Neutrophil (primary cell): ENCODE measurements around the gene ZFP36L2.

Experiments used
- H3K27ac ChIP-seq: fragments of 200-600 bp; sonication (generic); 2 replicates; pipeline ENCODE4 v1.5.1; 2016; ENCODE audit warnings: mild to moderate bottlenecking, moderate library complexity
- H3K27me3 ChIP-seq: fragments of 200-600 bp; sonication (generic); 2 replicates; pipeline ENCODE4 v1.6.0; 2016; ENCODE audit warnings: mild to moderate bottlenecking
- H3K36me3 ChIP-seq: fragments of 200-600 bp; sonication (generic); 2 replicates; pipeline ENCODE4 v1.5.1; 2017
- H3K4me1 ChIP-seq, 2 experiments: fragments of 200-600 bp in 1 of 2; sonication (generic) in 1 of 2; 1 replicate in 1 of 2; 2 replicates in 1 of 2; pipeline versions ENCODE4 v1.5.1 to v1.6.1; 2013 to 2016; ENCODE audit warnings: low read depth in 1 of 2, low read length in 1 of 2, mild to moderate bottlenecking in 1 of 2, moderate library complexity in 1 of 2; ENCODE audit not compliant: control insufficient read depth in 1 of 2, insufficient read depth in 1 of 2
- H3K4me3 ChIP-seq, 2 experiments: fragments of 200-600 bp in 1 of 2; sonication (generic) in 1 of 2; 1 replicate in 1 of 2; 2 replicates in 1 of 2; pipeline ENCODE4 v1.5.1; 2013 to 2016; ENCODE audit warnings: low read depth in 1 of 2, low read length in 1 of 2, mild to moderate bottlenecking in 1 of 2, moderate library complexity in 1 of 2
- H3K9me3 ChIP-seq: fragments of 200-600 bp; sonication (generic); 2 replicates; pipeline ENCODE4 v1.5.1; 2016
- CTCF ChIP-seq: fragments of 200-600 bp; sonication (generic); IDR thresholded peaks from 2 replicates; pipeline ENCODE4 v1.5.1; 2016; ENCODE audit warnings: antibody characterized with exemption

ZFP36L2 gene

GRCh38 chr2:43201497-43201896 is 24.9 kb downstream of the ZFP36L2 start:
- Histone ChIP-seq H3K36me3 (no peaks in the 10 kb centered on the region), H3K9me3 (no peaks in the 10 kb centered on the region), H3K27me3 (no peaks in the 10 kb centered on the region), H3K4me1 (peaks cover 49 to 53% of the 10 kb centered on the region in 2 experiments), H3K27ac (peak overlapping the region; percentile 67), H3K4me3 (no peak overlapping the region)
- TF ChIP-seq CTCF, result no peak

- Histone ChIP-seq H3K4me3 (no peak overlapping the region), H3K9me3 (no peaks in the 10 kb centered on the region), H3K27me3 (no peaks in the 10 kb centered on the region), H3K27ac (peak overlapping the region; percentile 67), H3K4me1 (peaks cover 46 to 51% of the 10 kb centered on the region in 2 experiments), H3K36me3 (no peaks in the 10 kb centered on the region)
- no peak for TF ChIP-seq CTCF
These were observed 25.4 kb downstream of the ZFP36L2 start for GRCh38 chr2:43201016-43201415.

GRCh38 chr2:43199492-43200488 is 26.6 kb downstream of the ZFP36L2 start:
- no peak overlapping the region for H3K4me3 ChIP-seq
- H3K36me3 ChIP-seq, result no peaks in the 10 kb centered on the region
- peaks cover 57 to 59% of the 10 kb centered on the region in 2 experiments for H3K4me1 ChIP-seq
- H3K9me3 ChIP-seq, result no peaks in the 10 kb centered on the region
- H3K27ac ChIP-seq, result peak overlapping the region; percentile 21
- no peaks in the 10 kb centered on the region for H3K27me3 ChIP-seq
- TF ChIP-seq CTCF, result no peak

GRCh38 chr2:43198263-43198662 is 28.1 kb downstream of the ZFP36L2 start:
- H3K27ac ChIP-seq, result no peak overlapping the region
- H3K4me3 ChIP-seq, result no peak overlapping the region
- H3K36me3 ChIP-seq, result no peaks in the 10 kb centered on the region
- peaks cover 72 to 75% of the 10 kb centered on the region in 2 experiments for H3K4me1 ChIP-seq
- TF ChIP-seq CTCF, result no peak
- H3K27me3 ChIP-seq, result no peaks in the 10 kb centered on the region
- H3K9me3 ChIP-seq, result no peaks in the 10 kb centered on the region

- TF ChIP-seq CTCF, result no peak
- Histone ChIP-seq H3K27me3 (no peaks in the 10 kb centered on the region), H3K27ac (peak overlapping the region; percentile 69), H3K36me3 (no peaks in the 10 kb centered on the region), H3K9me3 (no peaks in the 10 kb centered on the region), H3K4me1 (peaks cover 76 to 80% of the 10 kb centered on the region in 2 experiments), H3K4me3 (no peak overlapping the region)
These were observed 28.9 kb downstream of the ZFP36L2 start for GRCh38 chr2:43197588-43197896.
